GM21447 (cell line): Measurements from ENCODE around the gene ZRANB1.
A peak's percentile ranks its signal among the peaks of the same experiment; 100 is the strongest.
"Not testable (repeated sequence)": the region's sequence is repeated elsewhere in the genome, so short reads cannot be mapped to it uniquely, and the experiment has no call there.

Source experiments
- ATAC-seq: cut with Tn5 transposase; IDR thresholded peaks from one replicate; pipeline ENCODE4 v1.9.1; 2021; ENCODE audit not compliant: unreplicated experiment

ZRANB1 gene

DNA sequence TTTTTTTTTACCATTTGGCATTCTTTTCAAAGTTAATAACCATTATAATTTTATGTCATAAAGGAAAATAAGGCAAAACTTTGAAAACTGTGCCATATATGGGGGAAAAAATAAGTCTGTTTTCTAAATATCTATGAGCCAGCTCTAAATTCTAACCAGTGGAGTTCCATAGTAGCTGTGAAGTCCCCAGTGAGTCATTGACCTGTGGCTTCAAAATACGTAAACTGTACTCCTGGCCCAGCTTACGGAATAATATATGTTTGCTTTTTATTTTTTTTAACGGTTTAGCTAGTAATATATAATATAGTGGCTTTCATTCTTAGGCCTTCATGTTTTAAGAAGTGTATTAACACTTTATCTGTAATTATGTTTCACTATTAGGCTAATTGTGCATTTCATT is 20.5 kb downstream of the ZRANB1 start:
- no peak for ATAC-seq

DNA sequence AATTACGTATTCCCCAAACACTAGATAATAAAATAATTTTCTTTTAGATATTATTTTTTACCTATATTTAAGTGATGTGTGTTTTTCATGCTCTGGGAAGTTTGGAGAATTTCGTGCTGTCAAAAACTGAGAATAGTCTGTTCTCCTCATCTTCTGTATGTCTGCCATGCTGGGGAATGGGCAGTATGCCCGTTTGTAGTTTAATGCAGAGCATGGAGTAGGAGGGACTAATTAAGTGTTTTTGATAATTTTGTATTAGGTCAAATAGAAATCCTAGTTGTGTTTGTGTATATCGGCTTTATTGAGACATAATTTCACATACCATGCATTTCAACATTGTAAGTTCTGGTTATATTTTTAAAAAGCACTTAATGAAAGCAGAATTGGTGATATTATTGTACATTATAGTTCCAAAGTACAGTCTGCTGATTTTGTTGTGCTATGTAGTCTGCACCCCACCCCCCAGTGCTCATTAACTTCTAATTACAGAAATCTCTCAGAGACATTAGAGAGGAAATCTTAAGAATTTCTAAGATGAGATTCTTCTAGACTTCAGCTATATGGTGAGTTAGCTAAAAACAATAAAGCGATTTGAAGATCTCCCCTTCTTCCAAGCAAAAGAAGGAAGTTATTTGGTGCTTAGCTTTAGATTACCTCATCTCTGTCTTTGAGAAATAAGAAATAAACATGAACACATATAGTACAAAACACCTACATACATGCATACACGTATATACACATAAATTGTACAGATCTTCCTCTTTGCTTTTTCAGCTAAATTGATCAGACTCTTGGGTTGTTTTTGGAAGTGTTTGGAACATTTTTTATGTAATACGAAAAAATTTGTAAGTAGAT is 22.2 kb downstream of the ZRANB1 start:
- ATAC-seq: no peak

DNA sequence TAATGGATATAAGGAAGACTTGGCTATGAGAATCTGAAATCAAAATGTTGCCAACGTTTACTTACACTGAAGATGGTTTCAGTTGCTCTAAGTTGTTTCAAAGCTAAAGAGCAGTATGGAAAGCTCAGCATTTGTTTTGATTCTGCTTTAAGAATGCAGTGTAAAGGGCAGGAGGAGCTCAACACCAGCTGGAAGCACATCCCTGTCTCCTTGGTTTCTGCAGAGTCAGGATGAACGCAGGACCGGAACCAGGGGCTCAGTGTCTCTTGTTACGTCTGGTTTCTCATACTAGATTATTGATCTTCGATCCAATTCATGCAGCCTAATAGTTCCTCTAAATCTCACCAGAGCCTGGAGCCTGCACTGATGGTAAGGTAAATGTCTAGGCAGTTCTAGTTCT is 24.1 kb downstream of the ZRANB1 start:
- no peak for ATAC-seq

DNA sequence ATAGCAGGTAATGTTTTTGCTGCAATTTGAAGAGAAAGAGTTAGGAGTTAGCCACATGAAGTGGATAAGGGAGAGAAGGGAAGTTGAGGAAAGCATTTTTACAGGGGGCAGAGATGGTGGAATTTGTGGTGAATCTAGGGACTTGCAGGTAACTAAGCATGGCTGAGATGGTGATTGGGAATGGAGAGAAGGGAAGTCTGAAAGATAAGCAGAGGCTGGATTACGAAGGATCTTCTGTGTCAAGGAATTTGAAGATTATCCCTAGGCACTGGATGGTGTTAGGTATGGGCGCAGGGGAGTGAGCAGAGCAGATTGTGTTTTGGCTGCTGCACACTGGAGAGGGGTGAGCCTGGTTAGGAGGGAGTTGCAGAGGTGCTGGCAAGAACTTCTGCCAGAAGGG is 25.3 kb downstream of the ZRANB1 start:
- no peak for ATAC-seq

DNA sequence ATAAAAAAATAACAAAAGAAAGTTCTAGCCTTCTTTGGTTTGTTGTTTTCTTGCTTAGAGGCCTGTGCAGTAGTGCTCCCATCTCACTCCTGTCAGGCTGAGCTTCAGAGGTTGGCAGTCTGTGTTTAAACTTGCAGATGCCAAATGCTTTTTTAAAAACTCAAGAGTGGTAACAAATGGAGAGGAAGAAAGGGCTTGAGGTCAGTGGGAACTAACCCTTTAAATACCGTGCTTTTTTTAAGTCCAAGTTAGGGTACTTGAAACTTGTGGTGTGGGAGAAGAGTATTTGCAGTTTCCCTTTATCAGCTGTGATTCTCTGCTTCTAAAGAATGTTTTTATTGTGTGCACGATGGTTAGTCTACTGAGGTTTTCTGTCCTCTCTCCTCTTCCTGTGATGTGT is 29.4 kb downstream of the ZRANB1 start:
- peak; percentile 40 for ATAC-seq

DNA sequence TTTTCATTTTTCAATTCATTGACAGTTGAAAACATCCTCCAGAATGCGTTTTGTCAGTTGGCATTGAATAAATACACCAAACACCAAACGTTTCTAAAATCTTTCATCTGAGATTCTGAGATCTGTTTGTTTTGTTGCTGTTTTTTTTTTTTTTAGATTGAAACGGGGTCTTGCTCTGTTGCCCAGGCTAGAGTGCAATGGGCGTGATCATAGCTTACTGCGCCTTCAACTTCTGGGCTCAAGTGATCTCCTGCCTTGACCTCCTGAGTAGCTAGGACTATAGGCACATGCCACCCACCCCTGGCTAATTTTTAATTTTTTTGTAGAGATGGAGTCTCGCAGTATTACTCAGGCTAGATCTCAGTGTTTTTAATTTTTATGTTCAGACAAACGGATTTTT is 30.7 kb downstream of the ZRANB1 start:
- ATAC-seq: no peak

DNA sequence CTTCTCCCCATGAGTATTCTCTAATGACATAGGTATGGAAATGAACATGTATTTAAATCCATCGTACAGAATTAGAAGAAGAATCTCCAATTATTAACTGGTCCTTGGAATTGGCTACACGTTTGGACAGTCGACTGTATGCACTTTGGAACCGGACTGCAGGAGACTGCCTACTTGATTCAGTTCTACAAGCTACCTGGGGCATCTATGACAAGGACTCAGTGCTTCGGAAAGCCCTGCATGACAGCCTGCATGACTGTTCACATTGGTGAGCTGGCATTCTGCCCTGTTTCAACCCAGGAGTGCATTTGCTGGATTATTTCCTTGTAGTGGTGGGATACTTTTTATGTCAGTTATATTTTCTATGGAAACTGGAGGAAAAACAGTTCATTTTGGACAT is 32.2 kb downstream of the ZRANB1 start:
- no peak for ATAC-seq

DNA sequence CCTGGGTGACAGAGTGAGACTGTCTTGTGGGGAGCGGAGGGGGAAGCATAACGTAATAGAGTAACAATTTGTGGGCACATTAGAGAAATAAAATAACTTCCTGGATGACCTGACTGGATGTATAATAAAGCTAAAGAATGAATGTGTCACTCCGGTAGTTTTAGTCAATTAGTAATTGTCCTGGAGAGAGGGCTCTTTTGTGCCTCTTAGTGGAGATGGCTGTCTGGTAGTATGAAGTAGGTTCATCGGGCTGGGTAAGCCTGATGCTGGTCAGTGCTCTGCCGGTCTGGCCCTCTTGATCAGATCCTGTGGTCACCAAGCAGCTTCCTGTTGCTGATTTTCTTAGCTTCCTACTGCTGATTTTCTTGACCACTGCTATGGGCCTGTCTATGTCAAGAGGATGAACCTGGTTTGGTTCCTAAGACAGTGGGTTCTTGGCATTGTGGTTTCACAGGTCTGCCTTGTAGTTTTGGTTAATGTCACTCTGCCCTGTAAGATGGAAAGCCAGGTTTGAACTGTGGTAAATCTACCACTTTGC is 34.1 kb downstream of the ZRANB1 start:
- peak; percentile 77 for ATAC-seq

DNA sequence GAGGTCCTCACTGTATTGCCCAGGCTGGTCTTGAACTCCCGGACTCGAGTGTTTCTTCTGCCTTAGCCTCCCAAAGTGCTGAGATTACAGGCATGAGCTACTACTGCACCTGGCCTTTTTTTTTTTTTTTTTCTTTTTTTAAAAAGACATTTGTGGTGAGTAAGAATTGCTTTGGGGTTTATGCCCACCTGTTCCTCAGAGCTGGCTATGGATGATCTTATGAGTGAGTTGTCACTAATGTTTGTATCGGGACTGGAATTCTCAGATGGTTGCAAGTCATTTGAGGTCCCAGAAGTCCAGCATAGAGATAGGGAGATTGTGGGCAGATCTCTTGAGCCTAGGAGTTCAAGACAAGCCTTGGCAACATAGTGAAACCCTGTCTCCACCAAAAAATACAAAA is 35.2 kb downstream of the ZRANB1 start:
- no peak for ATAC-seq

DNA sequence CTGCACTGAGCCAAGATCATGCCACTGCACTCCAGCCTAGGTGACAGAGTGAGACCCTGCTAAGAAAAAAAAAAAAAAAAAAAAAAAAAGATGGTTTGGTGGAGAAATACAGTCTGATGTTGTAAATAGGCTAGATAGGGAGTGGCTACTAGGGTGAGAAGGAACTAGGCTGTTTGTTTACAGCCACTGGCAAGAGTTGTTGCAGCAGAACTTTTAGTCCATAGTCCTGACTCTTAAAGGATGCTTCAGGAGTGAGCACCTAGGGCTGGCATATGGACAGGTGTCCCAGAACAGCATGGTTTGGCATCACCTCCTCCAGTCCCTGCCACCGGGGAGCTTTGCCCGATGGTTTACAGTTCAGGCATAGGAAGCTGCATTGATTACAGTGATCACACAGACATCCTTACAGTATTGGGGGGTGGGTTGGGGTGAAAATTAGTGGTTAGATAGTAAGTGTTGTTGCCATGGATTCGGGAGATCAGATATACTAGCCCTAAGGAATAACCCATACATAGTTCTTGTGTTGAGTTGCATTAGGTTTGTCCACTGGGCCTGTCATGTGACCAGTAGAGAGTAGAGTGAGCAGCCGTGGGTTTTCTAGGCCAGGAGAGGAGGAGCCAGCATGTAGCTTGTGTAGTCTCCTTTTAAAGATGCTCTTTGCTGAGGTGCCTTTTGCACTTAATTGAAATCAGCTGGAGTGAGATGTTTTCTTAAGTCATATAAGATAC is 35.9 kb downstream of the ZRANB1 start:
- no peak for ATAC-seq

DNA sequence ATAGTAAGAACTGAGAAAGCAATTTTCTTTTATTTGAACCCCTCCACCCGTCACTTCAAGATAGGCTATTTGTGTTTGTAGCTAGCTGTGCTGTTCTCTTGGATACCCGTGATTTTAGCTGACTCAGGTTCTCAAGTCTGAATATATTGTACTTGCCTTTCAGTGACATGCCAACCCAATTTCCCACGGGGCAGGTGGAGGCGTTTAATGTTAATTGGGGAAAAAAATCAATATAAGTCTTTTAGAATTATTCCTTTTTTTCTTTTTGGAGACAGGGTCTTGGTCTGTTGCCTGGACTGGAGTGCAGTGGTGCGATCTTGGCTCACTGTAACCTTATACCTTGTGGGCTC is 36.4 kb downstream of the ZRANB1 start:
- ATAC-seq: no peak

DNA sequence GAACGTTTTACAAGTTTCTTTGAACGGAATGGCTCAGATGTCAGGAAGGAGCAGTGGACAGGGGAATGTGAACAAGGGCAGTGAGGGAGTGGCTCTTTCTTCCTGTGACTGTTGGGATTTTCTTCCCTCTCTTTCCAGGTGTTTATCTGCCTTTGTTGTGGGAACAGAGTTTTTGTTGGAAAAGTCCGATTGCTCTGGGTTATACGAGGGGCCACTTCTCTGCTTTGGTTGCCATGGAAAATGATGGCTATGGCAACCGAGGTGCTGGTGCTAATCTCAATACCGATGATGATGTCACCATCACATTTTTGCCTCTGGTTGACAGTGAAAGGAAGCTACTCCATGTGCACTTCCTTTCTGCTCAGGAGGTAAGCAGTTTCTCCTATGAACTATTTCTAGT is 41.4 kb downstream of the ZRANB1 start:
- no peak for ATAC-seq

DNA sequence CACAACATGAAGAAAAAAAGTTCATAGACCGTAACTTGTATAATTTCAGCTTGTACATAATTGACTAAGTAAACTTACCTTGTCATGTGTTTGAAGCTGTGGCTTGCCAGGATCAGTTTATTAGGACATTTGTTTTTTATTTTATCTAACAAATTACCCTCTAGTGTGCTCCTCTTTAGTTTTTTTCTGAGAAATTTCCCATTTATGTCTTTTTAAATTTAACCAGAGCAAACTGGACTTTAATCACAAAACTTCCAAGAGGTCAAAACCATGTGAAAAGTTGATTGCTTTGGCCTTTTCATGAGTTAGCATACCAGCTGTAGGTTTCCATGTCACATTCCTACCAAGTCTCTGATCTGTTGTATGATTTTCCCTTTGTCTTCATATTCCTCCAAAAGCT is 42.5 kb downstream of the ZRANB1 start:
- ATAC-seq: no peak

DNA sequence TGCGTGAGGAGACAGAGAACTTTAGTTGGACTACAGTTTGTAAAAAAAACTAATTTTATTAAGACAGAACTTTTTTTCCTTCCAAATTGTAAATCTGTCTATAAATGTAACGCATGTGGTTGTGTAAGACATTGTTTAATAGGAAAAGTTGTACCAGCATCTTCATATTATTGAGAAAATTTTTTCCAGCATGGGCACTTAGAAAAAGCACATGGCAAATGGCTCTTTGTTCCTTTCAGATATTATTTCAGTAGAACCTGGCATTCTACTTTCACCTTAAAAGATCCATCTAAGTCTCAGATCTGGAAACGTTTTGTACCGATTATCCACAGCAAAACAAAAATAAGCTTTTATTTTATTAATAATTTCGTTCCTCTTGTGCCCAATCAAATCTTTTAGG is 43.2 kb downstream of the ZRANB1 start:
- ATAC-seq: no peak

DNA sequence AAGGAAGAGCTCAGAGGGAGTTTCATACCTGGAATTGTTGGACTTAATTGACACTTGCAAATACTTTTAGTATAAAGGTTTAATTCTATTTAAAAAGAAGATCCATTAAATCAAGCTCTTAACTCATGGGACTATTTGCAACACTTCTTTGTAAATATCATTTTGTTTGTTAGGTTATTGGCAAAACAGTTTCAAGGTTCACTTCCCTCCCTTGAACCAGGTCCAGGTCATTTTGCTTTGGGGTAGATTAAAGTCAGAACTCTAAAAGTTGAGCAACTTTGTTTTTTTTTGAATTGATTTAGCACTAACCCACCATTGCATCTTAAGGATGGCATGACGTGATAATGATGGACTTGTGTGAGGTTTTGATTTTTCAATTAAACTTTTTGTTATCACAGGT is 45.9 kb downstream of the ZRANB1 start:
- no peak for ATAC-seq

DNA sequence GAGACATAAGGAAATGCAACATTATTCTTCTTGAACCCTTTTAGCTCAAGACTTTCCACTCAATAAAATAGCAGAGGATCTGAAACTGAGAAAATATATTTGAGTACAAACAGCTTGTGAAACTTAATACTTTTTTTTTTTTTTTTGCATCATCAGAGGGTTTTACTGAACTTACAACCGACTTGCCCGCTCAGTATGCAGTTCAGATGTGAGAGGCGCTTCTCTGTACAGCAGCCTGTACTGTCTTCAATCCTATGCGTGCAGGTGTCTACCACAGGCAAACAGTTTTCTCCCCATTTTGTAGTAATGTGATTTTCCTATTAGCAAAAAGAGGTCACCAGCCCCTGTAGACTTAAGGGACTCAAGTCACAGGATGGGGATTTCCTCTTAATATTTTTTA is 46.8 kb downstream of the ZRANB1 start:
- not testable (repeated sequence) for ATAC-seq

DNA sequence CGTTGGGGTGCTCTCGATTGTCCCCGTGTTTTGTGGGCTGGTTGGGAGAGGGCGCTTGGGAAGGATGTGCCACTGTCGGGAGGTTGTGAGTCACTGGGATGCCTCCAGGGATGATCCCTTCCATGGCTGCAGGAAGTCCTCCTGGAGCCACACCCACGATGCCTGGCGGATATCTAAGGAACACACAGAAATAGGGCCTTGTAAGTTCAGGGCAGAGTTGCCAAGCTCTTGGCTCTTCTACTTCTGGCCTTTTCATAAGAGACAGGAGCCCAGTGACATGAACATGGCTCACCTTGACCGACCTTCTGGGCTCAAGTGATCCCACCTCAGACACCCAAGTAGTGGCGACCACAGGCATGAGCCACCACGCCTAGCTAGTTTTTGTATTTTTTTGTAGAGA is 47.6 kb downstream of the ZRANB1 start:
- ATAC-seq: no peak

DNA sequence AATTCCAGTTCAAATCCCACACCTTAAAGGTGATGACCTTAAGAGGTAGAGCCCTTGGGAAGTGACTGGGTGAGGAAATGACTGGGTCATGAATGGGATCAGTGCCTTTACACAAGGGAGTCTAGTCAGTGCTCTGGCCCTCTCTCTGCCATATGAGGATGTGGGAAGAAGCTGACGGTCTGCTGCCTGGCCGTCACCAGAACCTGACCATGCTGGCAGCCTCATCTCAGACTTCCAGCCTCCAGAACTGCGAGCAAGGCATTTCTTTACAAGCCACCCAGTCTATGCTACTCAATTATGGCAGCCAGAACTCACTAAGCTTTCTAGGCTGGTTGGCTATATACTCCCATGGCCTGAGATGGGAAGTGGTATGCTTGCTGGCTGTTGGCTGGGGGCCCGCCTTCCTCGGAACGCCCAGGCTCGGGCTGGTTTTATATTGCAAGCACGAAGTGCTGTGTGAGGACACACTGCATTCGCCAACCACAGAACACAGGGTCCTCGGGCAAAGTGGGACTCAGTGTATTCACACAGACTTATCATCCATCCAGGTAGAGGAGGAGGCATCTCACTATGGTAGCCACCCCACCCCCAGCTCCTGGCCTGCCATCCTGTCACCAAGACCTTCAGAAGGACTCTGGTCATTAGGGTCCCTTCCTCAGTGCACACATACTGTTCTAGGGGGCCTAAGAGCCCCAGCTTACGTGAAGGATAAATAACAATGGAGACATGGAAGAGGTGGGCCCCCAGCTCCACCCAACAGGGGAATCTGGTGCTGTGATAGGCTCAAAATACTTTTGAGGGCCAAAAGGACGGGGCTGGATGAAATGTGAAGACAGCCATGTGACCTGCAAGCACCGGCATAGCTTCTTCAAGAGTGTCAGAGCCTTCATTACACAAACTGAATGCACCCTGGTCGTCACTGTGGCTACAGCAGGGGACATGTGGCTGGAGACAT is 49.0 kb downstream of the ZRANB1 start:
- ATAC-seq: no peak

DNA sequence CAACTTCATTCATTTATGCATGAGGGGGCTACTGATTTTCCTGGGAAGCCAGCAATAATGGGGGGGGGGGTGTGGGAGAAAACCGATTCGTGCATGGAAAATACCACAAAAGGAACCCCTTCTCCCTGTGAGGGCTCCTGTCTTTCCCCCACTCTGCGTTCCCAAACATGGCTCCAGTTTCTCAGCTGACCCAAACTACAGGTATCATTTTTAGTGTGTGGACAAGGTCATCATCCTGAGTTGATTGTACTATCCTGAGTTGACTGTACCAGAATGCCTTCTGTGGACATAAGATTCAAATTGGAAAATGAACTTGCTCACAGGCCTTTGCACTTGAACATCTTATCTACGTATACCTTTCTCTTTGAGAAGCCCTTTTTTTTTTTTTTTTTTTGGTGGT is 49.9 kb downstream of the ZRANB1 start:
- no peak for ATAC-seq

DNA sequence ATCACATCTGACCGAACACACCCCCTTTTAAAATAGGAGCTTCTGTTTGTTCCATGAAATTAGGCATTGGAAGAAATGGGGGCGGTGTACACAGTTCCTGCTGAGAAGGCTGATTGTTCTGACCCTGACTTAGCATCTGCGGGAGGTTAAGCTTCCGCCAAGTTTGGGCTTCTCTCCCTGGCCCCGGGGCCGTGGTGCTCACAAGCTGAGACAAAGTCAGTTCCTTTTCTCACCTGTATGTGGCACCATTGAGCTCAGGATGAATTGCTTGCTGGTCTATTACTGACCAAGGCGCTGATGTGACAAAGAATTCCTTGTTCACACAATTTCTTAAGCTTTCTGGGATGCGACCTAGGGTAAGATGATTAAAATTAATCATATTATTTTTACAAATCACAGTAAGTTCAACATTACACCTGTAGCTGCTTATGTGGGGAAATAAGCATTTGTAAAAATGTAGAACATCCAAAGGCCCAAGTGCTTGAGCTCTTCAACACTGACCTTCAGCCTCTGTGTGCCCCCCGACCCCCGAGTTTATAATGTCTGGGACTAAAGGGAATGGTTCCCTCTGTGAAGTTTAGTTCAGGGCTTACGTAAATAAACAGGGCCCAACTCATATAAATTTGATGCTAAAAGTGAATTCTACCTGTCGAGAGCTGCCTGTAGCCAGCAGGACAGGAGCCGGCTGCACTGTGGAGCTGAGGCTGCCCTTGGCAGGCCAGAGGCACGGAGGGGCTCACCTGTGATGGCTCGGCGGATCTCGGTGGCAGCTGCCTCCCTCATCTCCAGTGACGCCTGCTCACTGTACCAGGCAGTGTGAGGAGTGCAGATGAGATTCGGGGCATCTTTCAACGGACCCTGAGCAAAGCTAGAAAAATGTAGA is 50.8 kb downstream of the ZRANB1 start:
- no peak for ATAC-seq
